ENCODE results near the gene PWWP2A.
"Not testable (repeated sequence)": the region's sequence is repeated elsewhere in the genome, so short reads cannot be mapped to it uniquely, and the experiment has no call there.

PWWP2A gene

DNA sequence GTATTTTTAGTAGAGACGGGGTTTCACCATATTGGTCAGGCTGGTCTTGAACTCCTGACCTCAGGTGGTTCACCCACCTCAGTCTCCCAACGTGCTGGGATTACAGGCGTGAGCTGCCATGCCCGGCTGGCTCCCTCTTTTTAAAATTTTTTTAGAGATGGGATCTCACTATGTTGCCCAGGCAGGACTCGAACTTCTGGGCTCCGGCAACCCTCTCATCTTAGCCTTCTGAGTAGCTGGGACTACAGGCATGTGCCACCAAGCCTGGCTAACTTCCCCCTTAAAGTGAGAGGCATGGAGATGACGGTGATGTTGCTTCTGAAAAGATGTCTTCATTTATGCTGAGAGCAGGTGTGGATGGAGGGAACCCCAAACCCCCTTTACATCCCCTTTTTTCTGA lies 43.7 kb upstream of the PWWP2A start:
- DNase-seq (ENCODE audit: low read depth), result no peak
- H3K4me3 ChIP-seq (ENCODE audit: control insufficient read depth, low read depth, low read length), result no peak overlapping the region
- TF ChIP-seq, protein P1, sequence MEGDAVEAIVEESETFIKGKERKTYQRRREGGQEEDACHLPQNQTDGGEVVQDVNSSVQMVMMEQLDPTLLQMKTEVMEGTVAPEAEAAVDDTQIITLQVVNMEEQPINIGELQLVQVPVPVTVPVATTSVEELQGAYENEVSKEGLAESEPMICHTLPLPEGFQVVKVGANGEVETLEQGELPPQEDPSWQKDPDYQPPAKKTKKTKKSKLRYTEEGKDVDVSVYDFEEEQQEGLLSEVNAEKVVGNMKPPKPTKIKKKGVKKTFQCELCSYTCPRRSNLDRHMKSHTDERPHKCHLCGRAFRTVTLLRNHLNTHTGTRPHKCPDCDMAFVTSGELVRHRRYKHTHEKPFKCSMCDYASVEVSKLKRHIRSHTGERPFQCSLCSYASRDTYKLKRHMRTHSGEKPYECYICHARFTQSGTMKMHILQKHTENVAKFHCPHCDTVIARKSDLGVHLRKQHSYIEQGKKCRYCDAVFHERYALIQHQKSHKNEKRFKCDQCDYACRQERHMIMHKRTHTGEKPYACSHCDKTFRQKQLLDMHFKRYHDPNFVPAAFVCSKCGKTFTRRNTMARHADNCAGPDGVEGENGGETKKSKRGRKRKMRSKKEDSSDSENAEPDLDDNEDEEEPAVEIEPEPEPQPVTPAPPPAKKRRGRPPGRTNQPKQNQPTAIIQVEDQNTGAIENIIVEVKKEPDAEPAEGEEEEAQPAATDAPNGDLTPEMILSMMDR (IDR thresholded peaks at IDR 0.05; ENCODE audit: control insufficient read depth, insufficient read depth, low read depth, low read length, missing control alignments), result no peak

DNA sequence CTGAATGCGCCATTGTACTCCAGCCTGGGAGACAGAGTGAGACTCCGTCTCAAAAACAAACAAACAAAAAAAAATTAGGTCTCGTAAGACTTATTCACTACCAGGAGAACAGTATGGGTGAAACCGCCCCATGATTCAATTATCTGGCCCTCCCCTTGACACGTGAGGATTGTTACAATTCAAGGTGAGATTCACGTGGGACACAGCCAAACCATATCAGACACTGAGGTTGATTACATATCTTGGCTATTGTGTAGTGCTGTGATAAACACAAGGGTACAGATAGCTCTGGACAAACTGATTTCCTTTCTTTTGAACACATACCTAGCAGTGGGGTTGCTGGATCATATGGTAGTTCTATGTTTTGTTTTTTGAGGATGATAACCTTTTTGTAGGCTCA lies 42.4 kb upstream of the PWWP2A start:
- TF ChIP-seq, protein P1 (IDR thresholded peaks at IDR 0.05; ENCODE audit: control insufficient read depth, insufficient read depth, low read depth, low read length, missing control alignments), result no peak
- DNase-seq (ENCODE audit: low read depth), result no peak
- H3K4me3 ChIP-seq (ENCODE audit: control insufficient read depth, low read depth, low read length), result no peak overlapping the region

DNA sequence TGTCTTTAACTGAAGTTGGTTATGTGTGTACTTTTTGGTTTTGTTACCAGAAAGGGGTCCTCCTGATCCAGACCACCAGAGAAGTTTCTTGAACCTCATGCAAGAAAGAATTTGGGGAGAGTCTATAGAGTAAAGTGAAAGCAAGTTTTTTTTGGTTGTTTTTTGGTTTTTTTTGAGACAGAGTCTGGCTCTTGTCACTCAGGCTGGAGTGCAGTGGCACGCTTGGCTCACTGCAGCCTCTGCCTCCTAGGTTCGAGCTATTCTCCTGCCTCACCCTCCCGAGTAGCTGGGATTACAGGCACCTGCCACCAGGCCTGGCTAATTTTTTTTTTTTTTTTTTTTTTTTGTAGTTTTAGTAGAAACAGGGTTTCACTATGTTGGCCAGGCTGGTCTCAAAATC lies 41.6 kb upstream of the PWWP2A start:
- H3K4me3 ChIP-seq (ENCODE audit: control insufficient read depth, low read depth, low read length); DNase-seq (ENCODE audit: low read depth): not testable (repeated sequence)

DNA sequence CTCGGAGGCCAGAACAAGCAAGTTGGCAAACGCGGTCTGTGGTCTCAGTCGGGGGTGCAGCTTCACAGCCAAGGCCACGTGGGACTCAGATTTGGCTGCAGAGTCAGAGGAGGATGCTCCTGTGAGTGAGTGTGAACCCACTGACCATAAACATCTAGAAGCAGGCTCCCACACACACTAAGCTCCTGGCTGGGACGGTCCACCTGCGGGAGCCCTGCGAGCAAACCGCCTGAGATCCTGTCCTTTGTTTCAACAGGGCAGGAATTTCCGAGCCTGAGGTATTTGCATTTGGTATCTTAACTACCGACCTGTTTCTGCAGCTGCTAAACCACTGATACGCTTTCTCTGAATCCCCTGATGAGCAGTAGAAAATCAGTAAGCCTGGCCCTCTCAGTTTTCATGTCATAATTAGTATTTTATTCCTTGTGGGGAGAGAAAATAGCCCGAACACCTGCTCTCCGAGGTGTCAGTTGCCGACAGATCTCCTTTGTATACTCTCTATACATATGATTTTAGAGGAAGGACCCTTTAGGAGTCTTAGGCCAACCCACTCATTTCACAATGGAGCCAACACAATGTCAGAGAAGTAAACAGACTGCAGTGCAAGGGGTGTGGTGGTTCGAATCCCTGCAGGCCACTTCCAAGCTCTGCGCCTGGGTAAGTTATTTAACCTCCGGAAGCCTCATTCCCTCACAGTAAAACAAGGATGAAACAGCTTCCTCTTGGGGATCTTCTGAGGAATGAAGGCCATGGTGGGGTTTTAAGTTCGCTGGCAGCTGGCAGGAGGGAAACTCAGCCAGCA lies 40.9 kb upstream of the PWWP2A start:
- no peak overlapping the region for H3K4me3 ChIP-seq (ENCODE audit: control insufficient read depth, low read depth, low read length)
- DNase-seq (ENCODE audit: low read depth), result no peak
- TF ChIP-seq, protein P1 (IDR thresholded peaks at IDR 0.05; ENCODE audit: control insufficient read depth, insufficient read depth, low read depth, low read length, missing control alignments), result no peak

DNA sequence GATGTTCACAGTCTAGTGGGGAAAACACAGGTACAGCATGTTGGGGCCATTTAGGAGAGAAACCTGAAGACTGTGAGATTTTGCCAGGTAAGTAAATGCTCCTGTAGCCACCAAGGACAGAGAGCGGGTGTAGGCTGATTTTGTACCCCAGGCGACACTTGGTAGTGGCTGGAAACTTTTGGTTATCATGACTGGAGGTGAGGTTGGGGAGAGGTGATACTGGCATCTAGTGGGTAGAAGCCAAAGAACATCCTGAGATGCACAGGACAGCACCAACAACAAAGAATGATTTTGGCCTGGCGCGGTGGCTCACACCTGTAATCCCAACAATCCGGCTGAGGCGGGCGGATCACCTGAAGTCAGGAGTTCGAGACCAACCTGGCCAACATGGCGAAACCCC lies 38.8 kb upstream of the PWWP2A start:
- TF ChIP-seq, protein P1 (IDR thresholded peaks at IDR 0.05; ENCODE audit: control insufficient read depth, insufficient read depth, low read depth, low read length, missing control alignments), result no peak
- no peak overlapping the region for H3K4me3 ChIP-seq (ENCODE audit: control insufficient read depth, low read depth, low read length)
- DNase-seq (ENCODE audit: low read depth), result no peak

DNA sequence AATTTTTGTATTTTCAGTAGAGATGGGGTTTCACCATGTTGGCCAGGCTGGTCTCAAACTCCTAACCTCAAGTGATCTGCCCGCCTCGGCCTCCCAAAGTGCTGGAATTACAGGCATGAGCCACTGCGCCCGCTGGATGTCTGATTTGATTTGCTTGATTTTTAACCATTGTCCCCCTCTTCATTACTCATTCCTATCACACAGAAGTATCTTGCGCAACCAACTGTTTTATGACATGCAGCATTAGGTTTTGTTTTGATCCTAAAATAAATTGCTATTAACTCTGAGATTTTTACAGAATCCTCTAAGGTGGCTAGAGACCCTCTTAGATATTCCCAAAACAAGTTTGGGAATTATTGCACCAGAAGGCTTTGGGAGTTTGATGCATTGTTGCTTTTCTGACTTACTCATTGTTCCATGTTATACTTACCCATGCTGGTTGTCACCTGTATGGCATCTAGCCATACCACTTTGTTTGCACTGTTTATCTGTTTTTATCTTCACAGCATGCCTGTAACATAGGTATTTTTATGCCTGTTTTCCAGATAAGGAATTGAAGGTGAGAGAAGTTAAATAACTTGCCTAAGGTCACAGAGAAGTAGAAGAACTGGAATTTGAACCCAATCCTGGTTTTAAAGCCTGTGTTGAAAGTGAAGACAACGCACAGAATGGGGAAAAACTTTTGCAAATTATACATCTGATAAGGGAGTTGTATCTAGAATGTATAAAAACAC lies 35.9 kb upstream of the PWWP2A start:
- no peak overlapping the region for H3K4me3 ChIP-seq (ENCODE audit: control insufficient read depth, low read depth, low read length)
- no peak for DNase-seq (ENCODE audit: low read depth)
- TF ChIP-seq, protein P1 (IDR thresholded peaks at IDR 0.05; ENCODE audit: control insufficient read depth, insufficient read depth, low read depth, low read length, missing control alignments), result no peak

DNA sequence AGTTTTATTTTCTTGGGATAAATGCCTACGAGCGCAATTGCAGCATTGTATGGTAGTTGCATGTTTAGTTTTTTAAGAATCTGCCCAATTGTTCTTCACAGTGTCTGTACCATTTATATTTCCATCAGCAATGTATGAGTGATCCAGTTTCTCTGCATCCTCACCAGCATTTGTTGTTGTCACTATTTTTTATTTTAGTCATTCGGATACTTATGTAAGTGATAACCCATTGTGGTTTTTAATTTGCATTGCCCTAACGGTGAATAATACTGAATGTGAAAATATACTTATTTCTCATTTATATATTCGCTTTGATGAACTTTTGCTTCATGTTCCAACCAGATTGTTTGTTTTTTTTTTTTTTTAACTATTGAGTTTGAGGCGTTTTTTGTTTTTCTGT lies 33.7 kb upstream of the PWWP2A start:
- no peak for DNase-seq (ENCODE audit: low read depth)
- H3K4me3 ChIP-seq (ENCODE audit: control insufficient read depth, low read depth, low read length), result no peak overlapping the region
- TF ChIP-seq, protein P1 (IDR thresholded peaks at IDR 0.05; ENCODE audit: control insufficient read depth, insufficient read depth, low read depth, low read length, missing control alignments), result no peak
